ENCODE data around the gene OR8B12. TPM values are rescaled to one million over a fixed set of nuclear protein-coding genes. Genes with fewer than 3 reads are reported as not detected.

OR8B12 gene
- total RNA-seq, 1 donor from 2014 or later: not detected

DNA sequence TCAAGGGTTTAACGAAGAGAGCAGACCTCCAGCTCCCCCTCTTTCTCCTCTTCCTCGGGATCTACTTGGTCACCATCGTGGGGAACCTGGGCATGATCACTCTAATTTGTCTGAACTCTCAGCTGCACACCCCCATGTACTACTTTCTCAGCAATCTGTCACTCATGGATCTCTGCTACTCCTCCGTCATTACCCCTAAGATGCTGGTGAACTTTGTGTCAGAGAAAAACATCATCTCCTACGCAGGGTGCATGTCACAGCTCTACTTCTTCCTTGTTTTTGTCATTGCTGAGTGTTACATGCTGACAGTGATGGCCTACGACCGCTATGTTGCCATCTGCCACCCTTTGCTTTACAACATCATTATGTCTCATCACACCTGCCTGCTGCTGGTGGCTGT, 26.7 kb upstream of the OR8B12 start:
- no peak for DNase-seq (ENCODE audit: low spot score)
- Mint-ChIP-seq H3K9me3 (ENCODE audit: unreplicated experiment) (no peaks in the 10 kb centered on the region), H3K27ac (ENCODE audit: unreplicated experiment) (no peak overlapping the region), H3K36me3 (ENCODE audit: low read depth, unreplicated experiment) (peaks cover 7% of the 10 kb centered on the region), H3K27me3 (ENCODE audit: unreplicated experiment) (no peaks in the 10 kb centered on the region), H3K4me3 (ENCODE audit: unreplicated experiment) (no peak overlapping the region), H3K4me1 (ENCODE audit: unreplicated experiment) (peaks cover 8% of the 10 kb centered on the region)
- TF ChIP-seq, protein P1, sequence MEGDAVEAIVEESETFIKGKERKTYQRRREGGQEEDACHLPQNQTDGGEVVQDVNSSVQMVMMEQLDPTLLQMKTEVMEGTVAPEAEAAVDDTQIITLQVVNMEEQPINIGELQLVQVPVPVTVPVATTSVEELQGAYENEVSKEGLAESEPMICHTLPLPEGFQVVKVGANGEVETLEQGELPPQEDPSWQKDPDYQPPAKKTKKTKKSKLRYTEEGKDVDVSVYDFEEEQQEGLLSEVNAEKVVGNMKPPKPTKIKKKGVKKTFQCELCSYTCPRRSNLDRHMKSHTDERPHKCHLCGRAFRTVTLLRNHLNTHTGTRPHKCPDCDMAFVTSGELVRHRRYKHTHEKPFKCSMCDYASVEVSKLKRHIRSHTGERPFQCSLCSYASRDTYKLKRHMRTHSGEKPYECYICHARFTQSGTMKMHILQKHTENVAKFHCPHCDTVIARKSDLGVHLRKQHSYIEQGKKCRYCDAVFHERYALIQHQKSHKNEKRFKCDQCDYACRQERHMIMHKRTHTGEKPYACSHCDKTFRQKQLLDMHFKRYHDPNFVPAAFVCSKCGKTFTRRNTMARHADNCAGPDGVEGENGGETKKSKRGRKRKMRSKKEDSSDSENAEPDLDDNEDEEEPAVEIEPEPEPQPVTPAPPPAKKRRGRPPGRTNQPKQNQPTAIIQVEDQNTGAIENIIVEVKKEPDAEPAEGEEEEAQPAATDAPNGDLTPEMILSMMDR (IDR thresholded peaks at IDR 0.05; ENCODE audit: unreplicated experiment): no peak

DNA sequence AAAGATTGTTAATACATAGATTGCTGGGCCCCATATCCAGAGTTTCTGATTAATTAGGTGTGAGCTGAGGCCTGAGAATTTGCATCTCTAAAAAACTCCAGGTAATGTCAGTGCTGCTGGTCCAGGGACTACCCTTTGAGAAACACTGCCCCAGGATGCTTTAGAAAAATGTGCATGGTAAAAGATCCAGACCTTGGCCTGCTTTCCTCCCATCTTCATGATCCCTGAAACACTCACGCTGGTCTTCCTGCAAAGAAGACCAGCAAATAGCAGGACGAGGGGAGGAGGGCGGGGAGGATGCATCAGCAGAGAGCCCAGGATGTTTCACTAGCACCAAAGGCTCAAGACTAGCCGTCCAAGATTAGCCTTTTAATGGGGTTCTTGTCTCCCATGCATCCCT, 26.2 kb upstream of the OR8B12 start, which contains the start of gene OR8A1:
Gene OR8A1, plus strand, starts transcription at position 301 of the 400 bp plus-strand sequence. CDS start 123 bp downstream, outside the sequence.
- Mint-ChIP-seq H3K4me1 (ENCODE audit: unreplicated experiment) (peaks cover 8% of the 10 kb centered on the region), H3K27ac (ENCODE audit: unreplicated experiment) (no peak within 1 kb of the TSS), H3K36me3 (ENCODE audit: low read depth, unreplicated experiment) (peaks cover 7% of the 10 kb centered on the region), H3K4me3 (ENCODE audit: unreplicated experiment) (no peak within 1 kb of the TSS), H3K9me3 (ENCODE audit: unreplicated experiment) (no peaks in the 10 kb centered on the region), H3K27me3 (ENCODE audit: unreplicated experiment) (no peaks in the 10 kb centered on the region)
- TF ChIP-seq, protein P1 (IDR thresholded peaks at IDR 0.05; ENCODE audit: unreplicated experiment): no peak
- no peak for DNase-seq (ENCODE audit: low spot score)

DNA sequence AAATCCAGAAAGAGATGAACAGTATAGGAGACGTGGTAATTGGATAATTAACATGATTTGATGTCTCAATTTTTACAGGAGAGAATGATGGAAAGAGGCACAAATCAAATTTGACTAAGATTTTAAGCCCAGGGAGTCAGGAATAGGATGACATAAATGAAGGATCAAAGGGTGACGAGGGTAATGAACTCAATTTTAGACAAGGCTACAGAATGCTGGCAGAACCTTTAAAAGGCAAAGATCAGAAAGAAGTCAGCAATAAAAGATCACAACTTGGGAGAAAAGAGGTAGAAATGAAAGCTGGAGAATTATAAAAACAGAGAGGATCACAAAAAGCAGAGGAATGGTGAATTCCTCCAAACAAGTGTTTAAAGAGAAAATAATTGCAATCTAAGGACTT, 13.4 kb upstream of the OR8B12 start:
- Mint-ChIP-seq H3K9me3 (ENCODE audit: unreplicated experiment) (no peaks in the 10 kb centered on the region), H3K4me3 (ENCODE audit: unreplicated experiment) (no peak overlapping the region), H3K4me1 (ENCODE audit: unreplicated experiment) (peaks cover 3% of the 10 kb centered on the region), H3K27me3 (ENCODE audit: unreplicated experiment) (peaks cover 1% of the 10 kb centered on the region), H3K36me3 (ENCODE audit: low read depth, unreplicated experiment) (no peaks in the 10 kb centered on the region), H3K27ac (ENCODE audit: unreplicated experiment) (no peak overlapping the region)
- TF ChIP-seq, protein P1 (IDR thresholded peaks at IDR 0.05; ENCODE audit: unreplicated experiment): no peak
- no peak for DNase-seq (ENCODE audit: low spot score)

DNA sequence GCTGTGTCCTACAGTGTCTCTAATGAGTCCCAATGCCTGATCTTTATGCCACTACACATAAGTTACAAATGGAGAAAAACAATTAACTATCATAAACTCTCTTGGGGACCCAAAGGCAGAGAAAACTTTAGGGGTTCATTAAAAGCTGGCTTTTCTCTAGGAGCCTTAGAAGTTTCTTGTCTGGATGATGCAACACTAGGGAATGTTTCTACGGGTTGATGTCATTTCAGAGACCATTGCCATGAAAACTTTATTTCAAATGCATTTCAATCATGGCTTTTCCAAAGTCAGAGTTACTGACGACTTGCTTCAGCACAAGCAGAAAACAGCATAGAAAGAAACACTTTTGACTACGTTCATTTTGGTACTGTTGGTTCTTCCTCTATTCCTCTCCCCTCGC, 8.5 kb upstream of the OR8B12 start:
- Mint-ChIP-seq H3K4me1 (ENCODE audit: unreplicated experiment) (peaks cover 3% of the 10 kb centered on the region), H3K36me3 (ENCODE audit: low read depth, unreplicated experiment) (no peaks in the 10 kb centered on the region), H3K27ac (ENCODE audit: unreplicated experiment) (no peak overlapping the region), H3K27me3 (ENCODE audit: unreplicated experiment) (no peaks in the 10 kb centered on the region), H3K9me3 (ENCODE audit: unreplicated experiment) (no peaks in the 10 kb centered on the region), H3K4me3 (ENCODE audit: unreplicated experiment) (no peak overlapping the region)
- TF ChIP-seq, protein P1 (IDR thresholded peaks at IDR 0.05; ENCODE audit: unreplicated experiment): no peak
- DNase-seq (ENCODE audit: low spot score): no peak

DNA sequence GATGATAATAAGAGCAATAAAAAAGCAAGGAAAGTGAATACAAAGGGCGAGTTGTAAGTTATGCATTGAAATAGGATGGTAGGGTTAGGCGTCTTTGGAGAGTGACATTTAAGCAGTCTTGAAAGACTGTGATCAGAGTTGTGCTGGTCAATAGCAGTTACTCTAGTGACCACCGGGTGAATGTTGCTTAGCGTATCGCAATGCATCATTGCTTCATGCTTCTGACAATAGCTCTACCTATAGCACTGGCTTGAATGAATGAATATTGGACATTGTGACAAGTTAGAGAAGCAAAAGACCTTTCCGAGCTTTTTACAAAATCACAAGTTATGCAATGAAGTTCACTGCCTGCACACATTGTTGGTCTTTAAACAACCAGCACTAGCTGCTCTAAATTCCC, 7.7 kb upstream of the OR8B12 start:
- Mint-ChIP-seq H3K4me3 (ENCODE audit: unreplicated experiment) (no peak overlapping the region), H3K27ac (ENCODE audit: unreplicated experiment) (no peak overlapping the region)

More for the DNA sequence above, 7.7 kb upstream of the OR8B12 start:
- TF ChIP-seq, protein P1 (IDR thresholded peaks at IDR 0.05; ENCODE audit: unreplicated experiment): no peak
- H3K36me3 Mint-ChIP-seq (ENCODE audit: low read depth, unreplicated experiment): no peaks in the 10 kb centered on the region
- H3K4me1 Mint-ChIP-seq (ENCODE audit: unreplicated experiment): no peaks in the 10 kb centered on the region
- DNase-seq (ENCODE audit: low spot score): no peak
- H3K9me3 Mint-ChIP-seq (ENCODE audit: unreplicated experiment): no peaks in the 10 kb centered on the region
- H3K27me3 Mint-ChIP-seq (ENCODE audit: unreplicated experiment): no peaks in the 10 kb centered on the region

Data from endothelial cell (in vitro differentiated cells).